Kidney (tissue), 14 donors: ENCODE measurements around the gene HOXC4. TPM values are rescaled to one million over a fixed set of nuclear protein-coding genes. Genes with fewer than 3 reads are reported as not detected.

Experiments
- DNase-seq, 5 donors: peaks; one replicate each; pipeline ENCODE4 v3.0.0-alpha.2; 2013 to 2020
- FAIRE-seq: peaks from 2 replicates; lab custom pipeline; 2012; peaks lifted over from hg19 to GRCh38; lab: Jason Lieb, UNC
- H3K27ac ChIP-seq, 2 donors: one replicate each; pipeline ENCODE4 v1.7.0; 2013; ENCODE audit warnings: low read depth in 2 of 2, low read length in 2 of 2, inconsistent platforms in 1 of 2
- H3K27me3 ChIP-seq: one replicate; pipeline ENCODE4 v1.7.1; 2013; ENCODE audit warnings: low read length, inconsistent platforms; ENCODE audit not compliant: control insufficient read depth, insufficient read depth
- H3K36me3 ChIP-seq, 3 donors: one replicate each; pipeline versions ENCODE4 v1.7.0 to v1.7.1; 2013; ENCODE audit warnings: low read length in 3 of 3, control low read depth in 1 of 3, inconsistent platforms in 1 of 3; ENCODE audit not compliant: insufficient read depth in 3 of 3, control insufficient read depth in 2 of 3
- H3K4me1 ChIP-seq, 3 donors: one replicate each; pipeline versions ENCODE4 v1.7.0 to v1.7.1; 2013; ENCODE audit warnings: low read length in 3 of 3, inconsistent platforms in 1 of 3, low read depth in 1 of 3; ENCODE audit not compliant: control insufficient read depth in 2 of 3, insufficient read depth in 2 of 3
- H3K4me3 ChIP-seq, 3 donors: one replicate each; pipeline versions ENCODE4 v1.7.0 to v1.8.1; 2013; ENCODE audit warnings: low read length in 3 of 3, control low read depth in 1 of 3, inconsistent platforms in 1 of 3
- H3K9ac ChIP-seq, 3 donors: one replicate each; pipeline versions ENCODE4 v1.7.0 to v1.7.1; 2013; ENCODE audit warnings: low read length in 3 of 3, control low read depth in 1 of 3, inconsistent platforms in 1 of 3
- H3K9me3 ChIP-seq, 3 donors: one replicate each; pipeline versions ENCODE4 v1.7.0 to v1.7.1; 2013; ENCODE audit warnings: low read length in 3 of 3, control low read depth in 1 of 3, inconsistent platforms in 1 of 3; ENCODE audit not compliant: control insufficient read depth in 2 of 3, insufficient read depth in 1 of 3
- intact Hi-C: fragments of 100-400 bp; cut with DNase I; formaldehyde crosslinking; loops from one replicate; pipeline ENCODE4 v1.11.1; 2022
- polyA plus RNA-seq: library from polyadenylated mRNA; stranded (reverse); fragments of 350-450 nt; fragmentation: Illumina TruSeq; extraction: RNeasy Lipid Tissue Mini Kit (QIAGEN cat#74804); gene quantifications from one replicate; pipeline ENCODE4 v1.2.3, GENCODE V29; 2014; ENCODE audit warnings: low read depth, low replicate concordance; ENCODE audit not compliant: insufficient read depth
- total RNA-seq: library from RNA; stranded (reverse); fragmentation: NEBNext Ultra II Directional; extraction: Animal tissue kit (Norgen Biotek cat#: 25700); gene quantifications from one replicate; pipeline ENCODE4 v1.2.1, GENCODE V29; 2021
- TF ChIP-seq, protein P1 (sequence below): IDR thresholded peaks from 3 replicates; pipeline ENCODE4 v1.5.1; 2012; ENCODE audit warnings: mild to moderate bottlenecking, moderate library complexity, borderline replicate concordance; ENCODE audit not compliant: insufficient read depth; ENCODE audit errors: extremely low read depth
- donor health status: control.
- donor health status: control.
- donor health status: control.
- donor health status: control.
- donor health status: control.
- donor health status: DM: yes; HTN: yes; CAD: no.
- donor health status: Normal renal cell carcinoma (clear cell type).

Gene HOXC4
- total and polyA plus RNA-seq, 2 donors from 2014 or later, result 13.9 to 24.5 TPM

DNA sequence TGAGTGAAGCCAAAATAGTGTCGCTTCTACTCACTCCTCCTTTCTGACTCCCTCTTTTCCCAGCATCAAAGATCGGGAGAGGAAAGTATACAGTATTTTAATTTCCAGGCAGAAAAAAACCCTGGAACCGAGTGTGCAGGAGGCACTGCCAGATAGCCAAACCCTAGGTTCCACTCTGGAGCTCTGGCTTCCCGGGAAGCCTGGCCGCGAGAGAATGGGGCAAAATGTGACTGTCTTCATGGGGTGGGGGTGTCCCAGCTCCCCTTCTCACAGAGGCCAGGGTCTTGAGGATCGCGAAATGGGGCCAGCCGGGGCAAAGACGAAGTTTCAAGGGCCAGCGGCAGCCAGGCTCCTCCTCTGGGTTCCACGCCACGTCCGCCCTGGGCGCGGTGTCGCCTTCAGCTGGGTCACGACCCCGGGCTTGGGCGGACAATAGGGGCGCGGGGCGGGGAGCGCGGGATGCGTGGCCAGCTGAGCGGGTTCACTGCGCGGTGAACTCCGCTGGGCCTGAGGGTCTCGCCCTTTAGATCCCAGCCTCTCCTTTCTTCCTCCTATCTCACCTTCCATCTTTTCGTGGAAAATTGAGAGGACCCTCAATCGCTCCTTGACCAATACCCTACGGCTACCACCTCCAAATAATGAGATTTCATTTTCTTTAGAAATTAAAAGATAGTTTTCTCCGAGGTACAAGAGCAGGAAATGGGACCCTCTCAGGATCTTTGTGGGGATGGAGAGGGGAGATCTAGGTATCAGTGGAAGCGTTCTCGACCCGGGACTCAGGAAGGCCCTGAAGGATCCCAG lies 6.7 kb downstream of the HOXC4 start:
- intact Hi-C loops, result no loop called here
- FAIRE-seq, result no peak
- Histone ChIP-seq H3K9me3 (no peaks in the 10 kb centered on the region), H3K4me3 (no peak overlapping the region), H3K27me3 (no peaks in the 10 kb centered on the region), H3K9ac (no peak overlapping the region), H3K36me3 (no peaks in the 10 kb centered on the region), H3K4me1 (peaks cover 0 to 6% (median 0%) of the 10 kb centered on the region in 3 donors), H3K27ac (no peak overlapping the region)
- TF ChIP-seq, protein P1, sequence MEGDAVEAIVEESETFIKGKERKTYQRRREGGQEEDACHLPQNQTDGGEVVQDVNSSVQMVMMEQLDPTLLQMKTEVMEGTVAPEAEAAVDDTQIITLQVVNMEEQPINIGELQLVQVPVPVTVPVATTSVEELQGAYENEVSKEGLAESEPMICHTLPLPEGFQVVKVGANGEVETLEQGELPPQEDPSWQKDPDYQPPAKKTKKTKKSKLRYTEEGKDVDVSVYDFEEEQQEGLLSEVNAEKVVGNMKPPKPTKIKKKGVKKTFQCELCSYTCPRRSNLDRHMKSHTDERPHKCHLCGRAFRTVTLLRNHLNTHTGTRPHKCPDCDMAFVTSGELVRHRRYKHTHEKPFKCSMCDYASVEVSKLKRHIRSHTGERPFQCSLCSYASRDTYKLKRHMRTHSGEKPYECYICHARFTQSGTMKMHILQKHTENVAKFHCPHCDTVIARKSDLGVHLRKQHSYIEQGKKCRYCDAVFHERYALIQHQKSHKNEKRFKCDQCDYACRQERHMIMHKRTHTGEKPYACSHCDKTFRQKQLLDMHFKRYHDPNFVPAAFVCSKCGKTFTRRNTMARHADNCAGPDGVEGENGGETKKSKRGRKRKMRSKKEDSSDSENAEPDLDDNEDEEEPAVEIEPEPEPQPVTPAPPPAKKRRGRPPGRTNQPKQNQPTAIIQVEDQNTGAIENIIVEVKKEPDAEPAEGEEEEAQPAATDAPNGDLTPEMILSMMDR, result no peak
- peak in 1 of 5 donors; percentile 38 for DNase-seq

DNA sequence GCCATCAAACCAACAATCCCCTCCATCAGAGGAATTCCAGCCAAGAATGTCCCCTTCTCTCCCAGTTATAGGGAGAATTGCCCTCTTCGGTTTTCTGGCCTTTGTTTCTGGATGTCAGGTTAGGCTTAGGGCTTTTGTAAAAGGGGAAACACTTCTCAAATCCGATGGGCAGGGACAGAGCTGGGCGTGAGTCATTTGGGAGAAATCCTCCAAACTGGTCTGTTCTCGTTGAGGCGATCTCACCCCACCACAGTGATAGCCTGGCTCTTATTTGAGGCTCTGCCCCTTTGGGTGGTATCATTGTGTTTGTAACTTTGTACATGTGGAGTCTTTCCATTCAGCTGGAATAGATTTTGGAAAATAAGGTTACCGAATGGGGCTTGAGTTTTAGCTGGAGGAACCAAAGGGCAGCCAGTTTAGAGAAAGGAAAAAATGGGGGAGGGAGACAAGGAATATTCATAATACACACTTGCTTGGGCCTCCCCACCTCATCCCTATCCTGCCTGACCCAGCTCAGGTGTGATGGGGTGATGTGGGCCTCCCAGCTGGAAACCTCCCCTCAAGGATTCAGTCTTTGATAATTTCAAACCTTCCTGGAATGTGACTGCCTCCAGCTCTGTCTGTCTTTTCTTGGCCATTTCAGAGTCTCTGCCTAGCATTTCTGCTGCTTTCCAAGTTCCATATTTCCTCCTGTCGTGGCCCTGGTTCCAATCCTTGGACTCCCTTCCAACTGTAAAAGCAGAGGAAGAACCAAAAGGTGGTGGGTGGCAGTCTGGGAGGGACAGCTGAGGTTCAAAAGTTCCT lies 7.5 kb downstream of the HOXC4 start:
- FAIRE-seq (no peak), DNase-seq (no peak)
- H3K27me3 ChIP-seq, result no peaks in the 10 kb centered on the region
- H3K9ac ChIP-seq, result no peak overlapping the region
- no peak overlapping the region for H3K4me3 ChIP-seq
- intact Hi-C loops, result no loop called here
- H3K4me1 ChIP-seq, result peaks cover 0 to 6% (median 0%) of the 10 kb centered on the region in 3 donors
- TF ChIP-seq, protein P1, result no peak
- H3K36me3 ChIP-seq, result no peaks in the 10 kb centered on the region
- H3K27ac ChIP-seq, result no peak overlapping the region
- H3K9me3 ChIP-seq, result no peaks in the 10 kb centered on the region

DNA sequence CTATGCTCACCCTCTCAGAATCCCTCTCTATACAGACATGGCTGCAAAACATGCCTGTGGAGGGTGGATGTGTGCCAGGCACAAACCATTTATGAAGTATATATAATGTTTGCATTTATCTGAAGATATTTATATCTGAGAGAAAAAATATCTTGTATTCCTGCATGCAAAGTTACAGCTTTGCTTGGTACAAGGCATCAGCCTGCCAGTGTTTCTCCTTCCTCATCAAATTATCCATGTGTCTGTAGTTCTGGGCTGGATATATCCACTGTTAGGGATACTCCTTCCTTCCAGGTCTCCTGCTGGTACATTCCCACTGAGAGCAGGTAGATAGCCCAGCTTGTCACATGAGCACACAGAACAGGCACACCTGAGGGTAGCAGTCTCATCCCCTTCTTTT lies 12.0 kb downstream of the HOXC4 start:
- H3K4me1 ChIP-seq, result no peaks in the 10 kb centered on the region
- TF ChIP-seq, protein P1, result no peak
- FAIRE-seq (no peak), DNase-seq (no peak)
- intact Hi-C loops, result no loop called here
- H3K9ac ChIP-seq, result no peak overlapping the region
- H3K4me3 ChIP-seq, result no peak overlapping the region
- H3K27me3 ChIP-seq, result no peaks in the 10 kb centered on the region
- no peaks in the 10 kb centered on the region for H3K9me3 ChIP-seq
- H3K27ac ChIP-seq, result no peak overlapping the region
- H3K36me3 ChIP-seq, result no peaks in the 10 kb centered on the region
